GM19351 (cell line): ENCODE data around the gene LARP4.
"Not testable (repeated sequence)": the region's sequence is repeated elsewhere in the genome, so short reads cannot be mapped to it uniquely, and the experiment has no call there.

Experiments used
- ATAC-seq: cut with Tn5 transposase; IDR thresholded peaks from one replicate; pipeline ENCODE4 v1.9.1; 2021; ENCODE audit warnings: mild to moderate bottlenecking, moderate library complexity; ENCODE audit not compliant: unreplicated experiment

The LARP4 gene

GRCh38 chr12:50521781-50522180 is 121.1 kb downstream of the LARP4 start:
- not testable (repeated sequence) for ATAC-seq

- ATAC-seq = no peak
These were observed 123.1 kb downstream of the LARP4 start for GRCh38 chr12:50523772-50524171.

- no peak for ATAC-seq
These were observed 123.9 kb downstream of the LARP4 start for GRCh38 chr12:50524621-50525020.

GRCh38 chr12:50525422-50525821 is 124.7 kb downstream of the LARP4 start:
- ATAC-seq = no peak

- no peak for ATAC-seq
These were observed 126.7 kb downstream of the LARP4 start for GRCh38 chr12:50527359-50527726.

- ATAC-seq = no peak
These were observed 128.1 kb downstream of the LARP4 start for GRCh38 chr12:50528800-50529199.

- no peak for ATAC-seq
These were observed 128.7 kb downstream of the LARP4 start for GRCh38 chr12:50529345-50529744.
